ENCODE measurements around the gene MMAA.
"Not testable (repeated sequence)": the region's sequence is repeated elsewhere in the genome, so short reads cannot be mapped to it uniquely, and the experiment has no call there.

The MMAA gene

DNA sequence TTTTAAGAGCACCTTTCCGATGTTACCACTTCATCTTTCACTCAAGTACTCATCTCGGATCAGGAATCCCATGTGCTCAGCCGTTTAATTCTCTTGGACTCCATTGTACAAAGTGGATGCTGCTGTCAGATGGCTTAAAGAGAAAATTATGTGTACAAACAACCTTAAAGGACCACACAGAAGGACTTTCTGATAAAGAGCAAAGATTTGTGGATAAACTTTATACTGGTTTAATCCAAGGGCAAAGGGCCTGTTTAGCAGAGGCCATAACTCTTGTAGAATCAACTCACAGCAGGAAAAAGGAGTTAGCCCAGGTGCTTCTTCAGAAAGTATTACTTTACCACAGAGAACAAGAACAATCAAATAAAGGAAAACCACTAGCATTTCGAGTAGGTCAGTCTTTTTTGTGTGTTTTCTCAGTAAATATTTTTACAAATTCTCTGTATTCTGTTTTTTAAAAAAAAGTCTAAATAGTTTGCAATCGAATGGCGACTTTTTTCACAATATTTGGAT lies 20.1 kb downstream of the MMAA start:
- no peak overlapping the region for H3K4me3 ChIP-seq (ENCODE audit: control insufficient read depth, low read depth, low read length)
- DNase-seq (ENCODE audit: low read depth): no peak
- TF ChIP-seq, protein P1, sequence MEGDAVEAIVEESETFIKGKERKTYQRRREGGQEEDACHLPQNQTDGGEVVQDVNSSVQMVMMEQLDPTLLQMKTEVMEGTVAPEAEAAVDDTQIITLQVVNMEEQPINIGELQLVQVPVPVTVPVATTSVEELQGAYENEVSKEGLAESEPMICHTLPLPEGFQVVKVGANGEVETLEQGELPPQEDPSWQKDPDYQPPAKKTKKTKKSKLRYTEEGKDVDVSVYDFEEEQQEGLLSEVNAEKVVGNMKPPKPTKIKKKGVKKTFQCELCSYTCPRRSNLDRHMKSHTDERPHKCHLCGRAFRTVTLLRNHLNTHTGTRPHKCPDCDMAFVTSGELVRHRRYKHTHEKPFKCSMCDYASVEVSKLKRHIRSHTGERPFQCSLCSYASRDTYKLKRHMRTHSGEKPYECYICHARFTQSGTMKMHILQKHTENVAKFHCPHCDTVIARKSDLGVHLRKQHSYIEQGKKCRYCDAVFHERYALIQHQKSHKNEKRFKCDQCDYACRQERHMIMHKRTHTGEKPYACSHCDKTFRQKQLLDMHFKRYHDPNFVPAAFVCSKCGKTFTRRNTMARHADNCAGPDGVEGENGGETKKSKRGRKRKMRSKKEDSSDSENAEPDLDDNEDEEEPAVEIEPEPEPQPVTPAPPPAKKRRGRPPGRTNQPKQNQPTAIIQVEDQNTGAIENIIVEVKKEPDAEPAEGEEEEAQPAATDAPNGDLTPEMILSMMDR (conservative IDR thresholded peaks at IDR 0.05; ENCODE audit: control insufficient read depth, insufficient read depth, low read depth, low read length): no peak

DNA sequence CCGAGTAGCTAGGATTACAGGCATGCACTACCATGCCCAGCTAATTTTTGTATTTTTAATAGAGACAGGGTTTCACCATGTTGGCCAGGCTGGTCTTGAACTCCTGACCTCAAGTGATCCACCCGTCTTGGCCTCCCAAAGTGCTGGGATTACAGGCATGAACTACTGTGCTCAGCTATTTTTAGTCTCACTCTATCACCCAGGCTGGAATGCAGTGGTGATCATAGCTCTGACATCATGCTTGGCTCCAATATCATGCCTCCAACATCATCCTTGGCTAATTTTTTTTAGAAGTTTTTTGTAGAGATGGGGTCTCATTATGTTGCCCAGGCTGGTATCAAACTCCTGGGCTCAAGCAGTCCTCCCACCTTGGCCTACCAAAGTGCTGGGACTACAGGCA lies 21.1 kb downstream of the MMAA start:
- DNase-seq (ENCODE audit: low read depth): peak; percentile 76
- H3K4me3 ChIP-seq (ENCODE audit: control insufficient read depth, low read depth, low read length): not testable (repeated sequence)

DNA sequence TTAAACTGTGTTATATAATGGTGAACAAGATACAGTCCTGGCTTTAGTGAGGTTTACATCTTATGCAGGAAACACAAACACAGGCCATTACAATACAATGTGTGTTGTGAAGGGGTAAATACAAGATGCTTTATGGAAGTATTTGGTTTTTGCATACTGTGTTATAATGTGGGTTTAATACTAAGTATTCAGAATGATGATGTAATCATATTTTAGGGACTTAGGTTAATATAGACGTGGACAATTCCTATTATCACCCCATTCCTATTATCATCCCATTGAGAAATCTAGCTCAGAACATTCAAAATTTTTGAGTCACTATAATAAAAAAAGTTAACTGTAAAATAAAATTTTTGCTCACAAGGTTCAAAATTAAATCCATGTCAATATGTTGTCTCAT lies 24.1 kb downstream of the MMAA start:
- TF ChIP-seq, protein P1 (conservative IDR thresholded peaks at IDR 0.05; ENCODE audit: control insufficient read depth, insufficient read depth, low read depth, low read length): no peak
- no peak overlapping the region for H3K4me3 ChIP-seq (ENCODE audit: control insufficient read depth, low read depth, low read length)
- no peak for DNase-seq (ENCODE audit: low read depth)

DNA sequence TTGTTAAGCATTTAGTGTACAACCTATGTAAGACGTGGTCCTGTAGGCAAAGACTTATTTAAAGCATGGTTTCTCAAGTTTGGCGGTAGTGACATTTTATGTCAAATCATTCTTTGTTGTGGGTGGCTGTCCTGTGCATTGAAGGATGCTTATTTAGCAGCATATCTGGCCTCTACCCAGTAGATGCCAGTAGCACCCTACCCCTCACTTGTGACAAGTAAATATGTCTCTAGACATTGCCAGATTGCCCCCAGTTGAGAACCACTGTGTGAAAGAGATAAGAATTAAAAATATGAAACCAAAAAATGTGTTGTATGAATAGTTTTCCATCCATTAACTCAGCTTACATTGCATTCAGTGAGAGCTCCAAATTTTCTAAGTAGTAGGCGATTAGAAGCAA lies 25.5 kb downstream of the MMAA start:
- TF ChIP-seq, protein P1 (conservative IDR thresholded peaks at IDR 0.05; ENCODE audit: control insufficient read depth, insufficient read depth, low read depth, low read length): no peak
- no peak overlapping the region for H3K4me3 ChIP-seq (ENCODE audit: control insufficient read depth, low read depth, low read length)
- DNase-seq (ENCODE audit: low read depth): no peak

DNA sequence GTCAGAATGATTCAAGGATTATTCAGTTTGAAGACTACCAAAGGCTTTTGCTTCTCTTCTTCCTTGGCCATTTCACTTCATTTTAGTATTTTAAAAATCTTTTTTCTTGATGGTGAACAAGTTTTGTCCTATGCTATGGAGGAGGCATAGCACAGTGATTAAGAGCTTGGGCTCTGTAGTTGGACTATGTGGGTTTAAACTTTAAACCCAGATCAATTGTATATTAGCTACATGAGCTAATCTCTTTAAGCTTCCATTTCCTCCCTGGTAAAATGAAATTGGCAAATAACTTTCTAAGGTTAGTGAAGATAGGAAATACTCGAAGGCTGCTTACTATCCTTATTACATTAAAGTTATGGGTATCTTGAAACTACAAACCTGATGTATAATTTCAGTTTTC lies 37.0 kb downstream of the MMAA start:
- DNase-seq (ENCODE audit: low read depth): no peak
- no peak overlapping the region for H3K4me3 ChIP-seq (ENCODE audit: control insufficient read depth, low read depth, low read length)
- TF ChIP-seq, protein P1 (conservative IDR thresholded peaks at IDR 0.05; ENCODE audit: control insufficient read depth, insufficient read depth, low read depth, low read length): no peak

DNA sequence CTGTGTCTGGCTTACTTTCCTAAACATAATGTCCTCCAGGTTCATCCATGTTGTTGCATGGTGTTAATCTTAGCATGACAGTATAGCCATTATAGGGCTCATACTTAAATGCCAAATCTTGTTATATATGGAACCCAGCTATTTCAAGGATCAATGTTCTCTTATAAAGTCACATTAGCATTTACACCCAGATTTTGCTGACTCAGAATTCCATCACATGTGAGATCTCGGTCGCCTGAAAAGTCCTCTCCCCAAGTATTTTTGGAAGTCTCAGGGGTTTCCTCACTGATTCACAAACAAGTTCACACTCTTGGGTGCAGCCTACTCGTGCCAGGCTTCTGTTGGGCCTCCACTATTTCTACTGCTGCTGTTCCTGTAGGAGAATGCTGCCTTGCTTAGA lies 40.9 kb downstream of the MMAA start:
- no peak for DNase-seq (ENCODE audit: low read depth)
- H3K4me3 ChIP-seq (ENCODE audit: control insufficient read depth, low read depth, low read length): no peak overlapping the region
- TF ChIP-seq, protein P1 (conservative IDR thresholded peaks at IDR 0.05; ENCODE audit: control insufficient read depth, insufficient read depth, low read depth, low read length): no peak

DNA sequence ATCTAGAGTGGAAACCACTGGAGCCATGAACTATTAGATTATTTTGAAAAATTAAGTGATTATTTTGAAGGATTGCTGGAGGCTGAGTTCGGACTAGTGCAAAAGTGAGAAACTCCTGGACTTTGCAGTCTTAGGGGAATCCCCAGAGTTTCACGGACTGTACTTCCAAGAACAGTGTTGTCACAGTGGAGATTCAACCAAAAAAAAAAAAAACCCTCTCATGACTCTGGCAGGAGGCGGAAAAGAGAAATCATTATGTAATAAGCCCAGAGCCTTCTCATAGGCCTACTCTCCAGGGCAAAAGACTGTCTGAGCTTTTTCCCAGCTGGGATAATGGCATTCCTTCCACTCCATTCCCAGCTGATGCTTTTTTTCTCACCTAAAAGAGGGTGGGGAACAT lies 44.0 kb downstream of the MMAA start:
- H3K4me3 ChIP-seq (ENCODE audit: control insufficient read depth, low read depth, low read length): no peak overlapping the region
- TF ChIP-seq, protein P1 (conservative IDR thresholded peaks at IDR 0.05; ENCODE audit: control insufficient read depth, insufficient read depth, low read depth, low read length): no peak
- DNase-seq (ENCODE audit: low read depth): peak; percentile 4

Measured in fibroblast of mammary gland (primary cell).